Measurements from ENCODE around the gene TCAP. TPM values are rescaled to one million over a fixed set of nuclear protein-coding genes. Genes with fewer than 3 reads are reported as not detected.

The TCAP gene
- total and polyA plus RNA-seq, 3 donors from 2014 or later = 3.0 to 49.8 (median 6.0) TPM

GRCh38 chr17:39626171-39627046, 38.7 kb upstream of the TCAP start, which contains the start of gene PPP1R1B:
PPP1R1B (plus strand) TSS chr17:39626952; CDS start chr17:39627393, 441 bp downstream.
- WGBS, 2 donors = 10 to 12% methylated on average over 29 of the region's 29 CpGs
- H3K27ac ChIP-seq = no peak within 1 kb of the TSS
- H3K27me3 ChIP-seq = no peaks in the 10 kb centered on the region
- intact Hi-C loops (cut with DNase I; ENCODE audit: low total_unique reads) = loop anchor here (5.0 kb wide), 1 partner anchor 121 kb away; no protein-coding TSS in a partner anchor
- no peaks in the 10 kb centered on the region for H3K36me3 ChIP-seq (ENCODE audit: low read depth, missing control alignments)
- DNase-seq = no peak
- peak within 1 kb of the TSS; percentile 16 to 61 for H3K4me3 ChIP-seq
- TF ChIP-seq POLR2A (IDR thresholded peaks at IDR 0.05) = no peak
- TF ChIP-seq CTCF (IDR thresholded peaks at IDR 0.05) = no peak
- peaks cover 22% of the 10 kb centered on the region for H3K4me1 ChIP-seq
- no peaks in the 10 kb centered on the region for H3K9me3 ChIP-seq

- intact Hi-C loops (cut with DNase I; ENCODE audit: low total_unique reads) = loop anchor here (5.0 kb wide), 1 partner anchor 120 kb away; no protein-coding TSS in a partner anchor
- 0 to 1% methylated on average over 18 to 54 of the region's 72 CpGs for WGBS, 2 donors
These were observed 38.0 kb upstream of the TCAP start for GRCh38 chr17:39627047-39627711.

GRCh38 chr17:39627712-39628516, 37.2 kb upstream of the TCAP start:
- intact Hi-C loops (cut with DNase I; ENCODE audit: low total_unique reads) = loop anchor here (5.0 kb wide), 1 partner anchor 119 kb away; no protein-coding TSS in a partner anchor
- H3K4me1 ChIP-seq = peaks cover 37% of the 10 kb centered on the region
- no peaks in the 10 kb centered on the region for H3K36me3 ChIP-seq (ENCODE audit: low read depth, missing control alignments)
- TF ChIP-seq POLR2A (IDR thresholded peaks at IDR 0.05) (no peak), CTCF (IDR thresholded peaks at IDR 0.05) (no peak)
- H3K9me3 ChIP-seq = no peaks in the 10 kb centered on the region
- no peaks in the 10 kb centered on the region for H3K27me3 ChIP-seq
- H3K4me3 ChIP-seq = peak overlapping the region in 1 of 2 donors; percentile 61
- DNase-seq = no peak
- WGBS, 2 donors = 21 to 47% methylated on average over 3 to 6 of the region's 16 CpGs
- no peak overlapping the region for H3K27ac ChIP-seq

More at GRCh38 chr17:39627047-39627711, 38.0 kb upstream of the TCAP start:
- Histone ChIP-seq H3K4me1 (peaks cover 30% of the 10 kb centered on the region), H3K27ac (no peak overlapping the region), H3K9me3 (no peaks in the 10 kb centered on the region), H3K27me3 (no peaks in the 10 kb centered on the region), H3K36me3 (ENCODE audit: low read depth, missing control alignments) (no peaks in the 10 kb centered on the region), H3K4me3 (peak overlapping the region; percentile 16 to 61)
- no peak for TF ChIP-seq CTCF (IDR thresholded peaks at IDR 0.05)
- TF ChIP-seq POLR2A (IDR thresholded peaks at IDR 0.05) = no peak
- no peak for DNase-seq

GRCh38 chr17:39628655-39629493, 36.3 kb upstream of the TCAP start:
- intact Hi-C loops (cut with DNase I; ENCODE audit: low total_unique reads) = loop anchor here (5.0 kb wide), 1 partner anchor 118 kb away; no protein-coding TSS in a partner anchor
- no peaks in the 10 kb centered on the region for H3K36me3 ChIP-seq (ENCODE audit: low read depth, missing control alignments)
- H3K9me3 ChIP-seq = no peaks in the 10 kb centered on the region
- DNase-seq = no peak
- H3K4me3 ChIP-seq = no peak overlapping the region
- H3K27me3 ChIP-seq = no peaks in the 10 kb centered on the region
- H3K4me1 ChIP-seq = peaks cover 40% of the 10 kb centered on the region
- 63 to 83% methylated on average over 7 to 10 of the region's 10 CpGs for WGBS, 2 donors
- no peak for TF ChIP-seq CTCF (IDR thresholded peaks at IDR 0.05)
- no peak for TF ChIP-seq POLR2A (IDR thresholded peaks at IDR 0.05)
- no peak overlapping the region for H3K27ac ChIP-seq
